Psoas muscle (tissue), 8 donors: ENCODE measurements around the gene AMZ1. TPM values are rescaled to one million over a fixed set of nuclear protein-coding genes. Genes with fewer than 3 reads are reported as not detected.

Experiments
- ATAC-seq, 4 donors: fragments of 200-7000 bp; cut with Tn5 transposase; one replicate each; pipeline ENCODE4 v1.9.1; 2020; ENCODE audit warnings: moderate library complexity in 3 of 4, mild to moderate bottlenecking in 2 of 4
- DNase-seq, 2 donors: peaks; one replicate each; pipeline ENCODE4 v3.0.0-alpha.2; 2020
- H3K27ac ChIP-seq: fragments of 200-600 bp; one replicate; pipeline ENCODE4 v1.8.0; 2022
- H3K27me3 ChIP-seq, 3 donors: fragments of 200-600 bp in 1 of 3; one replicate each; pipeline versions ENCODE4 v1.6.1 to v1.8.0; 2013 to 2022; ENCODE audit warnings: low read length in 2 of 3, mild to moderate bottlenecking in 2 of 3, moderate library complexity in 1 of 3; ENCODE audit not compliant: insufficient read depth in 3 of 3
- H3K36me3 ChIP-seq, 2 donors: fragments of 200-600 bp in 1 of 2; one replicate each; pipeline versions ENCODE4 v1.6.1 to v1.8.0; 2013 to 2022; ENCODE audit warnings: low read depth in 1 of 2, mild to moderate bottlenecking in 1 of 2, moderate library complexity in 1 of 2; ENCODE audit not compliant: insufficient read depth in 1 of 2
- H3K4me1 ChIP-seq: fragments of 200-600 bp; one replicate; pipeline ENCODE4 v1.8.0; 2022
- H3K4me3 ChIP-seq: fragments of 200-600 bp; one replicate; pipeline ENCODE4 v1.8.0; 2022; ENCODE audit warnings: mild to moderate bottlenecking
- H3K9me3 ChIP-seq: fragments of 200-600 bp; one replicate; pipeline ENCODE4 v1.8.0; 2022
- CTCF ChIP-seq: fragments of 200-600 bp; IDR thresholded peaks from one replicate; pipeline ENCODE4 v1.8.0; 2022; ENCODE audit warnings: antibody characterized with exemption
- WGBS, 3 donors: extraction: QIAGEN DNeasy Blood & Tissue Kit; methylation state at CpG; one replicate each; pipeline versions ENCODE4 v1.1.6 to v1.1.7; 2013; 5-methylcytosine and 5-hydroxymethylcytosine counted together
- intact Hi-C, 2 donors: fragments of 100-400 bp; cut with DNase I; formaldehyde crosslinking; loops; one replicate each; pipeline versions ENCODE4 v1.11.0 to v1.14.2; 2022
- polyA plus RNA-seq, 3 donors: library from polyadenylated mRNA; stranded (reverse); fragments of 200-250 nt; gene quantifications; one replicate each; pipeline ENCODE4 v1.2.3, GENCODE V29; 2013
- total RNA-seq, 4 donors: library from RNA; stranded (reverse); fragmentation: NEBNext Ultra II Directional in 2 of 4; extraction: Animal tissue kit (Norgen Biotek cat#: 25700) in 2 of 4; gene quantifications; one replicate each; pipeline versions ENCODE4 v1.2.1 to v1.2.4, GENCODE V29; 2021 to 2023
- donor health status: healthy with polysubstance abuse.
- donor health status: DM: no; HTN: no; CAD: no; lungs with moderate emphysema.
- donor health status: Bipolar disorder and iron deficiency.
- donor health status: healthy.
- donor health status: DM: yes; HTN: yes; CAD: no.
- donor health status: DM: no; HTN: no; CAD: no.
- donor health status: DM: no; HTN: no; CAD: no.
- donor health status: DM: yes; HTN: yes; CAD: no.

AMZ1 gene
- total and polyA plus RNA-seq, 7 donors: 0.03 TPM; not detected in 6

GRCh38 chr7:2716906-2717292, 28.9 kb downstream of the AMZ1 start:
- no peak overlapping the region for H3K27ac ChIP-seq

GRCh38 chr7:2717293-2718261, 29.6 kb downstream of the AMZ1 start:
- peak in 3 of 4 donors; percentile 76 to 89 (median 89) for ATAC-seq
- H3K27ac ChIP-seq: no peak overlapping the region
- no peaks in the 10 kb centered on the region for H3K9me3 ChIP-seq
- peaks cover 25% of the 10 kb centered on the region for H3K4me1 ChIP-seq
- TF ChIP-seq CTCF: no peak
- intact Hi-C loops: no loop called here
- no peaks in the 10 kb centered on the region for H3K27me3 ChIP-seq
- H3K4me3 ChIP-seq: no peak overlapping the region
- 43 to 50% (median 45%) methylated on average over 47 of the region's 47 CpGs for WGBS, 3 donors
- DNase-seq: no peak
- H3K36me3 ChIP-seq: peaks cover 0 to 4% of the 10 kb centered on the region in 2 donors

More at GRCh38 chr7:2716906-2717292, 28.9 kb downstream of the AMZ1 start:
- 78 to 85% (median 80%) methylated on average over 20 of the region's 20 CpGs for WGBS, 3 donors
- H3K4me1 ChIP-seq: peaks cover 25% of the 10 kb centered on the region
- no peaks in the 10 kb centered on the region for H3K9me3 ChIP-seq
- no peaks in the 10 kb centered on the region for H3K27me3 ChIP-seq
- H3K36me3 ChIP-seq: peaks cover 0 to 4% of the 10 kb centered on the region in 2 donors
- ATAC-seq (peak in 1 of 4 donors; percentile 6), DNase-seq (no peak)
- H3K4me3 ChIP-seq: no peak overlapping the region
- TF ChIP-seq CTCF: no peak
- intact Hi-C loops: no loop called here

- no peak for TF ChIP-seq CTCF
- H3K27ac ChIP-seq: no peak overlapping the region
- peaks cover 0 to 4% of the 10 kb centered on the region in 2 donors for H3K36me3 ChIP-seq
- WGBS, 3 donors: 92 to 96% (median 92%) methylated on average over 34 of the region's 34 CpGs
- intact Hi-C loops: no loop called here
- ATAC-seq (no peak), DNase-seq (no peak)
- peaks cover 25% of the 10 kb centered on the region for H3K4me1 ChIP-seq
- no peak overlapping the region for H3K4me3 ChIP-seq
- no peaks in the 10 kb centered on the region for H3K27me3 ChIP-seq
- no peaks in the 10 kb centered on the region for H3K9me3 ChIP-seq
These were observed 30.4 kb downstream of the AMZ1 start for GRCh38 chr7:2718296-2718965.

- WGBS, 3 donors: 68 to 81% (median 68%) methylated on average over 15 to 16 of the region's 16 CpGs
- no peaks in the 10 kb centered on the region for H3K27me3 ChIP-seq
- H3K27ac ChIP-seq: no peak overlapping the region
- H3K9me3 ChIP-seq: no peaks in the 10 kb centered on the region
- ATAC-seq (no peak), DNase-seq (no peak)
- H3K4me3 ChIP-seq: no peak overlapping the region
- peaks cover 25% of the 10 kb centered on the region for H3K4me1 ChIP-seq
- intact Hi-C loops: no loop called here
- TF ChIP-seq CTCF: peak; percentile 21
- peaks cover 0 to 4% of the 10 kb centered on the region in 2 donors for H3K36me3 ChIP-seq
These were observed 31.0 kb downstream of the AMZ1 start for GRCh38 chr7:2719007-2719406.
